ENCODE measurements around the gene KCTD6. TPM values are rescaled to one million over a fixed set of nuclear protein-coding genes. Genes with fewer than 3 reads are reported as not detected.
A peak's percentile ranks its signal among the peaks of the same experiment; 100 is the strongest.

KCTD6 gene
- total RNA-seq, 4 donors from 2014 or later: 13.6 to 16.8 (median 15.1) TPM

- Histone ChIP-seq H3K9me3 (no peaks in the 10 kb centered on the region), H3K36me3 (peaks cover 8 to 95% (median 73%) of the 10 kb centered on the region in 4 donors), H3K4me1 (peaks cover 5 to 36% (median 18%) of the 10 kb centered on the region in 4 donors), H3K27ac (replicated peaks in 1 of 4) (no peak overlapping the region), H3K27me3 (no peaks in the 10 kb centered on the region), H3K4me3 (no peak overlapping the region)
- WGBS: 85% methylated on average over 12 of the region's 18 CpGs
- TF ChIP-seq POLR2A (IDR thresholded peaks at IDR 0.05; ENCODE audit: low read depth) (no peak), POLR2AphosphoS5 (IDR thresholded peaks at IDR 0.05) (no peak), EP300 (IDR thresholded peaks at IDR 0.05) (no peak), CTCF (IDR thresholded peaks at IDR 0.05) (no peak)
- no peak for DNase-seq (ENCODE audit: extremely low spot score)
- intact Hi-C loops (cut with DNase I): loop anchor here (5.0 to 10.0 kb wide), 3 partner anchors 38 to 346 kb away; partner anchors contain the start of gene KCTD6
Observed at GRCh38 chr3:58530354-58530865, 38.5 kb downstream of the KCTD6 start.

DNA sequence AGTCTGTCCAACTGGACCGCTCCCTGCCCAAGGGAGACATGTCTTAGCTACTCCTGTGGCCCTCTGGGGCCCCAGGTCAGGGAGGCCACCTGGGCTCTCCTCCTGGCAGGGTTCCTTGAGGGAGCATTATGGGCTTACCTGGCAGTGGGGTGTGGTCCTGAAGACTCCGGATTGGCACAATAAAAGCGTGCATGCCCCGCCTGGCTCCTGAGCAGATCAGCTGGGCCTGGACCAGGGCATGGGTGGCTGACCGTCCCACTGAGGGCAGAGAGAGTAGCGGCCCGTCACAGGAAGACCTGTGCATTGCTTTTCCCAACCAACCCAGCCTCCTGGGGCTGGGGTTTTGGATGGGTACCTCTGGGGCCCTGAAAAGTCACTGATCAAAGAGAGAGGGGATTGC lies 39.7 kb downstream of the KCTD6 start:
- H3K27me3 ChIP-seq: no peaks in the 10 kb centered on the region
- no peak for DNase-seq (ENCODE audit: extremely low spot score)
- intact Hi-C loops (cut with DNase I): loop anchor here (5.0 to 10.0 kb wide), 3 partner anchors 39 to 347 kb away; partner anchors contain the start of gene KCTD6
- H3K4me1 ChIP-seq: peaks cover 16 to 47% (median 29%) of the 10 kb centered on the region in 4 donors
- WGBS: 91% methylated on average over 6 of the region's 7 CpGs
- no peak overlapping the region for H3K4me3 ChIP-seq
- H3K36me3 ChIP-seq: peaks cover 8 to 84% (median 62%) of the 10 kb centered on the region in 4 donors
- H3K9me3 ChIP-seq: no peaks in the 10 kb centered on the region
- TF ChIP-seq POLR2A (IDR thresholded peaks at IDR 0.05; ENCODE audit: low read depth) (no peak), EP300 (IDR thresholded peaks at IDR 0.05) (no peak), POLR2AphosphoS5 (IDR thresholded peaks at IDR 0.05) (no peak), CTCF (IDR thresholded peaks at IDR 0.05) (no peak)
- H3K27ac ChIP-seq (replicated peaks in 1 of 4): no peak overlapping the region

DNA sequence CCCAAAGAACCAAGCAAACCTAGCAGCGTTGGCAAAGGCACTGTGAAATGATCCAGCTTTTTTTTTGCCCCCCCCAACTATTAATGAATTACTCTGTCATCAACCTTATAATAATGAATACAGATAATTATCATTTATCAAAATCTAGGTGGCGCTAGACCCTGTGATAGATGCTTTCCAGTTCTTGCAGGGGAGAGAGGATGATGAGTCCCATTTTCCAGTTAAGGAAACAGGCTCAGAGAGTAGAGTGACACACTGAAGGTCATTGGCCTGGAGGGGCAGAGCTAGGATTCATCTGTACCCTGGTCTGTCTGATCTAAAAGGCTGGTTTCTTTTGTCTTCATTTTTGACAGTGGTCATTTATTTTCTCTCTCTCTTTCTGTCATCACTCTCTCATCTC lies 40.1 kb downstream of the KCTD6 start:
- Histone ChIP-seq H3K9me3 (no peaks in the 10 kb centered on the region), H3K4me1 (peaks cover 20 to 51% (median 33%) of the 10 kb centered on the region in 4 donors), H3K27me3 (no peaks in the 10 kb centered on the region), H3K4me3 (no peak overlapping the region), H3K36me3 (peaks cover 8 to 80% (median 58%) of the 10 kb centered on the region in 4 donors), H3K27ac (replicated peaks in 1 of 4) (no peak overlapping the region)
- TF ChIP-seq POLR2AphosphoS5 (IDR thresholded peaks at IDR 0.05): no peak
- no peak for TF ChIP-seq EP300 (IDR thresholded peaks at IDR 0.05)
- TF ChIP-seq POLR2A (IDR thresholded peaks at IDR 0.05; ENCODE audit: low read depth): no peak
- TF ChIP-seq CTCF (IDR thresholded peaks at IDR 0.05): no peak
- intact Hi-C loops (cut with DNase I): loop anchor here (5.0 to 10.0 kb wide), 3 partner anchors 40 to 347 kb away; partner anchors contain the start of gene KCTD6
- WGBS: 92% methylated on average over 2 of the region's 2 CpGs
- DNase-seq (ENCODE audit: extremely low spot score): no peak

- 19% methylated on average over 11 of the region's 11 CpGs for WGBS
- Histone ChIP-seq H3K36me3 (peaks cover 8 to 71% (median 51%) of the 10 kb centered on the region in 4 donors), H3K27me3 (no peaks in the 10 kb centered on the region), H3K27ac (replicated peaks in 1 of 4) (no peak overlapping the region), H3K4me3 (no peak overlapping the region), H3K4me1 (peaks cover 29 to 59% (median 42%) of the 10 kb centered on the region in 4 donors), H3K9me3 (no peaks in the 10 kb centered on the region)
- no peak for TF ChIP-seq POLR2A (IDR thresholded peaks at IDR 0.05; ENCODE audit: low read depth)
- no peak for TF ChIP-seq EP300 (IDR thresholded peaks at IDR 0.05)
- peak; percentile 85 to 97 (median 88) for TF ChIP-seq CTCF (IDR thresholded peaks at IDR 0.05)
- peak in 1 of 2 donors; percentile 36 for TF ChIP-seq POLR2AphosphoS5 (IDR thresholded peaks at IDR 0.05)
- no peak for DNase-seq (ENCODE audit: extremely low spot score)
- intact Hi-C loops (cut with DNase I): loop anchor here (5.0 to 10.0 kb wide), 3 partner anchors 41 to 348 kb away; partner anchors contain the start of gene KCTD6
Observed at GRCh38 chr3:58532794-58533220, 40.9 kb downstream of the KCTD6 start.

Measured in esophagus muscularis mucosa (tissue), 4 donors.